Activated CD8-positive, alpha-beta memory T cell treated with anti-CD3 and anti-CD28 coated beads, Interleukin-2, amount 50 U/mL, for 48 hours (primary cell): ENCODE results near the gene SLC6A6.
"Not testable (repeated sequence)": the region's sequence is repeated elsewhere in the genome, so short reads cannot be mapped to it uniquely, and the experiment has no call there.

Experiments used
- DNase-seq: peaks from one replicate; pipeline ENCODE4 v3.0.0-alpha.2; 2020

Gene SLC6A6

GRCh38 chr3:14401692-14402303, 608 bp upstream of the SLC6A6 start:
- no peak for DNase-seq

GRCh38 chr3:14403619-14404155, 1.3 kb downstream of the SLC6A6 start:
- no peak for DNase-seq

- no peak for DNase-seq
Measured at GRCh38 chr3:14404186-14404585, 1.8 kb downstream of the SLC6A6 start.

- no peak for DNase-seq
Measured at GRCh38 chr3:14404631-14405359, 2.4 kb downstream of the SLC6A6 start.

GRCh38 chr3:14405360-14406238, 3.2 kb downstream of the SLC6A6 start:
- no peak for DNase-seq

- no peak for DNase-seq
Measured at GRCh38 chr3:14406336-14406735, 3.9 kb downstream of the SLC6A6 start.

GRCh38 chr3:14406766-14407165, 4.4 kb downstream of the SLC6A6 start:
- DNase-seq = no peak

- no peak for DNase-seq
Measured at GRCh38 chr3:14407203-14407602, 4.8 kb downstream of the SLC6A6 start.

GRCh38 chr3:14409779-14410063, 7.3 kb downstream of the SLC6A6 start:
- not testable (repeated sequence) for DNase-seq

- no peak for DNase-seq
Measured at GRCh38 chr3:14410106-14410502, 7.7 kb downstream of the SLC6A6 start.

- no peak for DNase-seq
Measured at GRCh38 chr3:14410503-14411165, 8.2 kb downstream of the SLC6A6 start.

- no peak for DNase-seq
Measured at GRCh38 chr3:14411166-14411526, 8.7 kb downstream of the SLC6A6 start.

- no peak for DNase-seq
Measured at GRCh38 chr3:14411988-14412387, 9.6 kb downstream of the SLC6A6 start.

- no peak for DNase-seq
Measured at GRCh38 chr3:14412831-14413380, 10.5 kb downstream of the SLC6A6 start.

- no peak for DNase-seq
Measured at GRCh38 chr3:14413381-14414071, 11.1 kb downstream of the SLC6A6 start.

GRCh38 chr3:14414846-14415464, 12.5 kb downstream of the SLC6A6 start:
- DNase-seq = no peak

GRCh38 chr3:14415501-14415900, 13.1 kb downstream of the SLC6A6 start:
- DNase-seq = no peak

- DNase-seq = no peak
Measured at GRCh38 chr3:14416453-14416852, 14.0 kb downstream of the SLC6A6 start.

- DNase-seq = no peak
Measured at GRCh38 chr3:14418296-14419250, 16.2 kb downstream of the SLC6A6 start.
